ENCODE results near the gene UNC5A.

Gene UNC5A

GRCh38 chr5:176889321-176890280, 79.2 kb downstream of the UNC5A start:
- Mint-ChIP-seq H3K27me3 (ENCODE audit: low read depth, poor library complexity) (peaks cover 25% of the 10 kb centered on the region), H3K36me3 (ENCODE audit: low read depth) (no peaks in the 10 kb centered on the region), H3K4me1 (peaks cover 4% of the 10 kb centered on the region), H3K4me3 (no peak overlapping the region), H3K9me3 (no peaks in the 10 kb centered on the region), H3K27ac (no peak overlapping the region)
- no peak for DNase-seq
- no peak for TF ChIP-seq CTCF (IDR thresholded peaks at IDR 0.05)

GRCh38 chr5:176890455-176891330, 80.3 kb downstream of the UNC5A start:
- H3K36me3 Mint-ChIP-seq (ENCODE audit: low read depth): no peaks in the 10 kb centered on the region
- no peaks in the 10 kb centered on the region for H3K4me1 Mint-ChIP-seq
- no peak for DNase-seq
- no peak overlapping the region for H3K27ac Mint-ChIP-seq
- no peak for TF ChIP-seq CTCF (IDR thresholded peaks at IDR 0.05)
- H3K9me3 Mint-ChIP-seq: no peaks in the 10 kb centered on the region
- peaks cover 25% of the 10 kb centered on the region for H3K27me3 Mint-ChIP-seq (ENCODE audit: low read depth, poor library complexity)
- H3K4me3 Mint-ChIP-seq: no peak overlapping the region

- Mint-ChIP-seq H3K27ac (no peak overlapping the region), H3K4me1 (no peaks in the 10 kb centered on the region), H3K27me3 (ENCODE audit: low read depth, poor library complexity) (peaks cover 22% of the 10 kb centered on the region), H3K9me3 (no peaks in the 10 kb centered on the region), H3K36me3 (ENCODE audit: low read depth) (no peaks in the 10 kb centered on the region), H3K4me3 (no peak overlapping the region)
- TF ChIP-seq CTCF (IDR thresholded peaks at IDR 0.05): no peak
- no peak for DNase-seq
These were observed 81.1 kb downstream of the UNC5A start for GRCh38 chr5:176891331-176891958.

GRCh38 chr5:176892663-176893062, 82.3 kb downstream of the UNC5A start:
- Mint-ChIP-seq H3K4me1 (peaks cover 5% of the 10 kb centered on the region), H3K9me3 (no peaks in the 10 kb centered on the region), H3K27me3 (ENCODE audit: low read depth, poor library complexity) (peaks cover 19% of the 10 kb centered on the region), H3K4me3 (no peak overlapping the region), H3K27ac (no peak overlapping the region), H3K36me3 (ENCODE audit: low read depth) (no peaks in the 10 kb centered on the region)
- TF ChIP-seq CTCF (IDR thresholded peaks at IDR 0.05): no peak
- no peak for DNase-seq

- Mint-ChIP-seq H3K9me3 (no peaks in the 10 kb centered on the region), H3K4me1 (peaks cover 9% of the 10 kb centered on the region), H3K36me3 (ENCODE audit: low read depth) (no peaks in the 10 kb centered on the region), H3K27me3 (ENCODE audit: low read depth, poor library complexity) (peaks cover 17% of the 10 kb centered on the region), H3K27ac (no peak overlapping the region), H3K4me3 (no peak overlapping the region)
- no peak for DNase-seq
- TF ChIP-seq CTCF (IDR thresholded peaks at IDR 0.05): no peak
These were observed 83.9 kb downstream of the UNC5A start for GRCh38 chr5:176894298-176894697.
